HEK293 (cell line): ENCODE results near the gene ZFAND3.

Experiments
- BCL11A ChIP-seq: fragments of 450-650 bp; formaldehyde crosslinking; IDR thresholded peaks from 2 replicates; pipeline ENCODE4 v1.5.1; 2016; ENCODE audit warnings: low read depth, missing biosample characterization, missing genetic modification characterization
- BCL11B ChIP-seq: fragments of 450-650 bp; formaldehyde crosslinking; IDR thresholded peaks from 2 replicates; pipeline ENCODE4 v1.5.1; 2016; ENCODE audit warnings: low read depth, missing biosample characterization, missing genetic modification characterization
- CTCF ChIP-seq: fragments of 450-650 bp; formaldehyde crosslinking; IDR thresholded peaks from 2 replicates; pipeline ENCODE4 v1.5.1; 2016; ENCODE audit warnings: missing biosample characterization, missing genetic modification characterization
- EGR2 ChIP-seq: fragments of 450-650 bp; formaldehyde crosslinking; IDR thresholded peaks from 2 replicates; pipeline ENCODE4 v1.5.1; 2016; ENCODE audit warnings: low read depth, missing biosample characterization, missing genetic modification characterization
- GLI4 ChIP-seq: fragments of 450-650 bp; formaldehyde crosslinking; IDR thresholded peaks from 2 replicates; pipeline ENCODE4 v1.5.1; 2016; ENCODE audit warnings: missing biosample characterization, missing genetic modification characterization
- GLIS1 ChIP-seq: fragments of 450-650 bp; formaldehyde crosslinking; IDR thresholded peaks from 2 replicates; pipeline ENCODE4 v1.5.1; 2016; ENCODE audit warnings: missing biosample characterization, missing genetic modification characterization
- MYNN ChIP-seq: fragments of 450-650 bp; formaldehyde crosslinking; IDR thresholded peaks from 2 replicates; pipeline ENCODE4 v1.5.1; 2016; ENCODE audit warnings: missing biosample characterization, missing genetic modification characterization, borderline replicate concordance
- REPIN1 ChIP-seq: fragments of 450-650 bp; formaldehyde crosslinking; IDR thresholded peaks from 2 replicates; pipeline ENCODE4 v1.5.1; 2017; ENCODE audit warnings: missing biosample characterization, missing genetic modification characterization, low read depth
- SP3 ChIP-seq: fragments of 450-650 bp; formaldehyde crosslinking; IDR thresholded peaks from 2 replicates; pipeline ENCODE4 v1.5.1; 2016; ENCODE audit warnings: missing biosample characterization, missing genetic modification characterization
- TCF7L2 ChIP-seq: IDR thresholded peaks from 2 replicates; pipeline ENCODE4 v1.6.1; 2011; ENCODE audit warnings: low read depth, mild to moderate bottlenecking, inconsistent platforms, low read length, moderate library complexity, borderline replicate concordance
- ZBTB1 ChIP-seq: fragments of 450-650 bp; formaldehyde crosslinking; IDR thresholded peaks from 2 replicates; pipeline ENCODE4 v1.5.1; 2016; ENCODE audit warnings: missing biosample characterization, missing genetic modification characterization
- ZBTB17 ChIP-seq: fragments of 450-650 bp; formaldehyde crosslinking; IDR thresholded peaks from 2 replicates; pipeline ENCODE4 v1.5.1; 2016; ENCODE audit warnings: missing biosample characterization, missing genetic modification characterization
- ZBTB48 ChIP-seq: fragments of 450-650 bp; formaldehyde crosslinking; IDR thresholded peaks from 2 replicates; pipeline ENCODE4 v1.5.1; 2016; ENCODE audit warnings: missing biosample characterization, missing genetic modification characterization
- ZEB2 ChIP-seq: fragments of 450-650 bp; formaldehyde crosslinking; IDR thresholded peaks from 2 replicates; pipeline ENCODE4 v1.5.1; 2016; ENCODE audit warnings: missing biosample characterization, missing genetic modification characterization
- ZFHX2 ChIP-seq: fragments of 450-650 bp; formaldehyde crosslinking; conservative IDR thresholded peaks from 2 replicates; pipeline ENCODE4 v1.5.1; 2016; ENCODE audit warnings: missing biosample characterization, missing genetic modification characterization
- ZIC2 ChIP-seq: fragments of 450-650 bp; formaldehyde crosslinking; IDR thresholded peaks from 2 replicates; pipeline ENCODE4 v1.5.1; 2016; ENCODE audit warnings: missing biosample characterization, missing genetic modification characterization
- ZNF184 ChIP-seq: fragments of 450-650 bp; IDR thresholded peaks from 2 replicates; pipeline ENCODE4 v1.5.1; 2018; ENCODE audit warnings: missing biosample characterization, mild to moderate bottlenecking, missing genetic modification characterization
- ZNF239 ChIP-seq: fragments of 450-650 bp; formaldehyde crosslinking; IDR thresholded peaks from 2 replicates; pipeline ENCODE4 v1.5.1; 2016; ENCODE audit warnings: missing biosample characterization, missing genetic modification characterization
- ZNF324 ChIP-seq: fragments of 450-650 bp; formaldehyde crosslinking; IDR thresholded peaks from 2 replicates; pipeline ENCODE4 v1.5.1; 2016; ENCODE audit warnings: missing biosample characterization, missing genetic modification characterization
- ZNF426 ChIP-seq: fragments of 450-650 bp; formaldehyde crosslinking; IDR thresholded peaks from 2 replicates; pipeline ENCODE4 v1.5.1; 2017; ENCODE audit warnings: missing biosample characterization, missing genetic modification characterization, mild to moderate bottlenecking, inconsistent platforms, moderate library complexity
- ZNF501 ChIP-seq: fragments of 450-650 bp; formaldehyde crosslinking; IDR thresholded peaks from 2 replicates; pipeline ENCODE4 v1.5.1; 2016; ENCODE audit warnings: missing biosample characterization, missing genetic modification characterization
- ZNF555 ChIP-seq: fragments of 450-650 bp; formaldehyde crosslinking; conservative IDR thresholded peaks from 2 replicates; pipeline ENCODE4 v1.5.1; 2017; ENCODE audit warnings: missing biosample characterization, mild to moderate bottlenecking, missing genetic modification characterization, inconsistent platforms
- ZSCAN16 ChIP-seq: fragments of 450-650 bp; formaldehyde crosslinking; IDR thresholded peaks from 2 replicates; pipeline ENCODE4 v1.5.1; 2016; ENCODE audit warnings: missing biosample characterization, missing genetic modification characterization
- TF ChIP-seq, protein P1 (sequence below): fragments of 450-650 bp; formaldehyde crosslinking; conservative IDR thresholded peaks from 2 replicates; pipeline ENCODE4 v1.5.1; 2016; ENCODE audit warnings: low read depth, missing biosample characterization, missing genetic modification characterization
- TF ChIP-seq, protein P2 (sequence below): fragments of 450-650 bp; formaldehyde crosslinking; IDR thresholded peaks from 2 replicates; pipeline ENCODE4 v1.5.1; 2016; ENCODE audit warnings: missing biosample characterization, missing genetic modification characterization
- TF ChIP-seq, protein P3 (sequence below): fragments of 450-650 bp; formaldehyde crosslinking; IDR thresholded peaks from 2 replicates; pipeline ENCODE4 v1.5.1; 2016; ENCODE audit warnings: missing biosample characterization, missing genetic modification characterization

Gene ZFAND3

DNA sequence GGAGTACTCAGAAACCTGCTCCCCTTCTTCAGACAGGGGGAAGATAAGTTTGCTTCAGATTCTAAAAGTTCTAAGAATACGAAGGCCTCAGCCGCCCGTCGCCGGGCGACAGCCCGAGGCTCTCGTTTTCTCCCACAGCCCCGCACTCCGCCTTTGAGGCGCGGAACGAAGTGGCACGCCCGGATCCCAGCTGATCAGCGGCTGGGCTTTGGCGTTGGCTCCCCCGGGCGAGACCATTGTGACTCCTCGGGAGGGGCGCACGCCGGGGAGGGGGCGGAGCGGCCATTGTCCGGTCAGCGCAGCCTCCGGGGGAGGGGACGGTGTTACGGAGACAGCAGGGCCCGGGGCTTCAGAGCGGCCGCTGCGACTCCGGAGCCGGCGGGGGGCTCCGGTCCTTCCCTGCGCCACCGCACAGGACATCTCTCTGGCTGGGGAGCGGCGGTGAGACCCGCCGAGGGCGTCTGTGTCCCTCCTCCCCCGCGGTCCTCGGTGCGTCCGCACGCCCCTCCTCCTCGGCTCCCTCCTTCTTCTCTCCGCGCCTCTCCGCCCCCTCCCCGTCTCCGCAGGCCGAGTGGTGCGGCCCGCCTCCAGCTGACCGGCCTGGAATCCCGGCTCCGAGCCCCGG lies at the start of gene ZFAND3 (continued):
- TF ChIP-seq, protein P1, sequence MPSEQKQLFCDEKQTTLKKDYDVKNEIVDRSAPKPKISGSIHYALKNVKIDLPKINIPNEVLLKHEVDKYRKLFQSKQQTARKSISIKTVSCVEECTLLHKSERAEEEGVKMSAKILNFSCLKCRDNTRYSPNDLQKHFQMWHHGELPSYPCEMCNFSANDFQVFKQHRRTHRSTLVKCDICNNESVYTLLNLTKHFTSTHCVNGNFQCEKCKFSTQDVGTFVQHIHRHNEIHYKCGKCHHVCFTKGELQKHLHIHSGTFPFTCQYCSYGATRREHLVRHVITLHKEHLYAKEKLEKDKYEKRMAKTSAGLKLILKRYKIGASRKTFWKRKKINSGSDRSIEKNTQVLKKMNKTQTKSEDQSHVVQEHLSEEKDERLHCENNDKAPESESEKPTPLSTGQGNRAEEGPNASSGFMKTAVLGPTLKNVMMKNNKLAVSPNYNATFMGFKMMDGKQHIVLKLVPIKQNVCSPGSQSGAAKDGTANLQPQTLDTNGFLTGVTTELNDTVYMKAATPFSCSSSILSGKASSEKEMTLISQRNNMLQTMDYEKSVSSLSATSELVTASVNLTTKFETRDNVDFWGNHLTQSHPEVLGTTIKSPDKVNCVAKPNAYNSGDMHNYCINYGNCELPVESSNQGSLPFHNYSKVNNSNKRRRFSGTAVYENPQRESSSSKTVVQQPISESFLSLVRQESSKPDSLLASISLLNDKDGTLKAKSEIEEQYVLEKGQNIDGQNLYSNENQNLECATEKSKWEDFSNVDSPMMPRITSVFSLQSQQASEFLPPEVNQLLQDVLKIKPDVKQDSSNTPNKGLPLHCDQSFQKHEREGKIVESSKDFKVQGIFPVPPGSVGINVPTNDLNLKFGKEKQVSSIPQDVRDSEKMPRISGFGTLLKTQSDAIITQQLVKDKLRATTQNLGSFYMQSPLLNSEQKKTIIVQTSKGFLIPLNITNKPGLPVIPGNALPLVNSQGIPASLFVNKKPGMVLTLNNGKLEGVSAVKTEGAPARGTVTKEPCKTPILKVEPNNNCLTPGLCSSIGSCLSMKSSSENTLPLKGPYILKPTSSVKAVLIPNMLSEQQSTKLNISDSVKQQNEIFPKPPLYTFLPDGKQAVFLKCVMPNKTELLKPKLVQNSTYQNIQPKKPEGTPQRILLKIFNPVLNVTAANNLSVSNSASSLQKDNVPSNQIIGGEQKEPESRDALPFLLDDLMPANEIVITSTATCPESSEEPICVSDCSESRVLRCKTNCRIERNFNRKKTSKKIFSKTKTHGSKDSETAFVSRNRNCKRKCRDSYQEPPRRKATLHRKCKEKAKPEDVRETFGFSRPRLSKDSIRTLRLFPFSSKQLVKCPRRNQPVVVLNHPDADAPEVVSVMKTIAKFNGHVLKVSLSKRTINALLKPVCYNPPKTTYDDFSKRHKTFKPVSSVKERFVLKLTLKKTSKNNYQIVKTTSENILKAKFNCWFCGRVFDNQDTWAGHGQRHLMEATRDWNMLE (tag by site-specific recombination): 0 out of 2 replicates have a peak, but pooled peaks have one; percentile 22
- TF ChIP-seq ZSCAN16 (tag by site-specific recombination) (0 out of 2 replicates have a peak, but pooled peaks have one; percentile 57), ZBTB48 (tag by site-specific recombination) (peak; percentile 35; the same call in 1 of the 2 replicates), BCL11B (peak; percentile 98), BCL11A (tag by site-specific recombination) (peak; percentile 96), TCF7L2 (peak; percentile 60; the same call in 1 of the 2 replicates), ZNF426 (tag by site-specific recombination) (no peak), ZEB2 (tag by site-specific recombination) (peak; percentile 99), MYNN (tag by site-specific recombination) (peak; percentile 27; the same call in 1 of the 2 replicates), ZNF239 (tag by site-specific recombination) (peak; percentile 40; the same call in 1 of the 2 replicates), EGR2 (peak; percentile 84), CTCF (tag by site-specific recombination) (peak; percentile 40; the same call in 1 of the 2 replicates), ZBTB1 (tag by site-specific recombination) (no peak), ZBTB17 (peak; percentile 85), ZIC2 (peak; percentile 72), GLIS1 (peak; percentile 66), ZNF324 (0 out of 2 replicates have a peak, but pooled peaks have one; percentile 83), SP3 (tag by site-specific recombination) (peak; percentile 94), GLI4 (tag by site-specific recombination) (0 out of 2 replicates have a peak, but pooled peaks have one; percentile 67), ZNF555 (tag by site-specific recombination) (no peak), ZNF501 (tag by site-specific recombination) (peak; percentile 82), ZNF184 (tag by site-specific recombination) (no peak), ZFHX2 (peak; percentile 91), REPIN1 (peak; percentile 71; the same call in 1 of the 2 replicates)
- TF ChIP-seq, protein P2, sequence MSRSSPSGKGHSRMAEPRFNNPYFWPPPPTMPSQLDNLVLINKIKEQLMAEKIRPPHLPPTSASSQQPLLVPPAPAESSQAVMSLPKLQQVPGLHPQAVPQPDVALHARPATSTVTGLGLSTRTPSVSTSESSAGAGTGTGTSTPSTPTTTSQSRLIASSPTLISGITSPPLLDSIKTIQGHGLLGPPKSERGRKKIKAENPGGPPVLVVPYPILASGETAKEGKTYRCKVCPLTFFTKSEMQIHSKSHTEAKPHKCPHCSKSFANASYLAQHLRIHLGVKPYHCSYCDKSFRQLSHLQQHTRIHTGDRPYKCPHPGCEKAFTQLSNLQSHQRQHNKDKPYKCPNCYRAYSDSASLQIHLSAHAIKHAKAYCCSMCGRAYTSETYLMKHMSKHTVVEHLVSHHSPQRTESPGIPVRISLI: no peak
- TF ChIP-seq, protein P3, sequence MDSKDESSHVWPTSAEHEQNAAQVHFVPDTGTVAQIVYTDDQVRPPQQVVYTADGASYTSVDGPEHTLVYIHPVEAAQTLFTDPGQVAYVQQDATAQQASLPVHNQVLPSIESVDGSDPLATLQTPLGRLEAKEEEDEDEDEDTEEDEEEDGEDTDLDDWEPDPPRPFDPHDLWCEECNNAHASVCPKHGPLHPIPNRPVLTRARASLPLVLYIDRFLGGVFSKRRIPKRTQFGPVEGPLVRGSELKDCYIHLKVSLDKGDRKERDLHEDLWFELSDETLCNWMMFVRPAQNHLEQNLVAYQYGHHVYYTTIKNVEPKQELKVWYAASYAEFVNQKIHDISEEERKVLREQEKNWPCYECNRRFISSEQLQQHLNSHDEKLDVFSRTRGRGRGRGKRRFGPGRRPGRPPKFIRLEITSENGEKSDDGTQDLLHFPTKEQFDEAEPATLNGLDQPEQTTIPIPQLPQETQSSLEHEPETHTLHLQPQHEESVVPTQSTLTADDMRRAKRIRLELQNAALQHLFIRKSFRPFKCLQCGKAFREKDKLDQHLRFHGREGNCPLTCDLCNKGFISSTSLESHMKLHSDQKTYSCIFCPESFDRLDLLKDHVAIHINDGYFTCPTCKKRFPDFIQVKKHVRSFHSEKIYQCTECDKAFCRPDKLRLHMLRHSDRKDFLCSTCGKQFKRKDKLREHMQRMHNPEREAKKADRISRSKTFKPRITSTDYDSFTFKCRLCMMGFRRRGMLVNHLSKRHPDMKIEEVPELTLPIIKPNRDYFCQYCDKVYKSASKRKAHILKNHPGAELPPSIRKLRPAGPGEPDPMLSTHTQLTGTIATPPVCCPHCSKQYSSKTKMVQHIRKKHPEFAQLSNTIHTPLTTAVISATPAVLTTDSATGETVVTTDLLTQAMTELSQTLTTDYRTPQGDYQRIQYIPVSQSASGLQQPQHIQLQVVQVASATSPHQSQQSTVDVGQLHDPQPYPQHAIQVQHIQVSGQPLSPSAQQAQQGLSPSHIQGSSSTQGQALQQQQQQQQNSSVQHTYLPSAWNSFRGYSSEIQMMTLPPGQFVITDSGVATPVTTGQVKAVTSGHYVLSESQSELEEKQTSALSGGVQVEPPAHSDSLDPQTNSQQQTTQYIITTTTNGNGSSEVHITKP (tag by site-specific recombination): peak; percentile 100
